ENCODE data around the gene RALGPS1.

The RALGPS1 gene

DNA sequence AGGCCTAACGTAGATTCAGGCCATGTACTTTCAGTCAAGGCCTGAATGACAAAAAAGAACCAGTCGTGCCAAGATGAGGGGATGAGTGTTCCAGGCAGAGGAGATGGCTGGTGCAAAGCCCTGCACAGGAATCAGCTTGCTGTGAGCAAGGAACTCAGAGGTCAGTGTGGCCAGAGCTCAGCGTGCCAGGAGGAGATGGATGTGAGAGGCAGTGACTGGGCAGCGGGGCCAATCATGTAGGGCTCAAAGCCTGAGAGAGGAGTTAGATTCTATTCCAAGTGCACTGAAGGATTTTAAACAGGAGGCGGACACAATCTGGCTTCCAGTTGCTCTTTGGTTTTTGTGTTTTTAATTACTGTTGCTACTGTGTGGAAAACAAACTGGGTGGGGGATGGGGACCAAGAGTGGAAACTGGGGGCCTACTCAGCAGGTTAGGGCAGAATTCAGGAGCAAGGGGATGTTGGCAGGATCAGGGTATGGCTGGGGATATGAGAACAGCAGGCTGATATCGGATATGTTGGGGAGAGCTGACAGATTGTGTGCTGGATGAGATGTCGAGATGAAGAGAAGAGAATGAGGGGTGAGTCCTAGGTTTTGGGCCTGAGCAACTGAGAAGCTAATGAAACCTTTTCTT is 143.5 kb downstream of the RALGPS1 start:
- no peak for DNase-seq

GRCh38 chr9:127058645-127059021 is 144.1 kb downstream of the RALGPS1 start:
- DNase-seq: no peak

DNA sequence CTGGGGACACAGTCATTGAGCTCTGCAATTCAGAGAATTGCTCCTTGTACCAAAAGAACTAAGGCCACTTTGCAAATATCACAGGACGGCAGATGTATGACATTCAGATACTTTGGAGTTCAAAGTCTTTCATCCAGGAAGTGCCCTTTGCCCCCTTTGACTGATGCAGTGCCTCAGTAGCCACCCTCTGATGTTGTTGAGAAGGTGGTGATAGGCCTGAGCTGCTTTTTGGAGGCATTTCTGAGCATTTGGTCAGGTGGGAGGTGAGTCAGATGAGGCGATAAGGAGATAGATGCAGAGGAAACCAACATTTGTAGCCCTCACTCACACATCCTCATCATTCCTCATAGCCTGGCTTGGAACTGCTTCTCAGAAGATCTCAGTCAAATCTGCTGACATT is 144.4 kb downstream of the RALGPS1 start:
- no peak for DNase-seq

DNA sequence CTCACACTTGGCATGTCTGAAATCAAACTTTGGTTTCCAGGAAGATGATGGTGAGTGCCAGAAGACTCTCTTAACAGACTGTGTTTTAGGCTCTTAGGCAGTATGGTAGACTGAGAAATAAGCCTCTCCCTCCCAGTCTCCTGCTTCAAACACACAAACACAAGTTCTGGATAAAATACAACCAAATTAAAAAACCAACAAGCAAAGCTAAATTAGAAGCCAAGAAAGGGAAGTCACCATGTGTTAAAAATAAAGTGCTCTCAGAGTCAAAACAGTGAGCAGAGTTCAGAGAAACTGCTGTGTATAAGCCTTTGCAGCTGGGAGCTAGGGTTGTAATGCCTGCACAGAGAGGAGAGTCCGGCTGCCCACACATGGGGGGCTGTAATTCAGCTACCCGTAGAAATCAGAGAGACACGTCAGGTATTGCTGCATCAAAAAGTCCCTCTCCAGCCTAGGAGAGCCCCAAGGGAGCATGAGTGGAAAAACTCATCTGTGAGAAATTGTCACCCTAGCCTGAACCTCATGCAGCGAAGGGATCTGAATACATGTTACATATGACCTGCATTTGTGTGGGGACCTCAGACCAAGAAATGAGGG is 145.3 kb downstream of the RALGPS1 start:
- DNase-seq: no peak

GRCh38 chr9:127061411-127061810 is 146.8 kb downstream of the RALGPS1 start:
- no peak for DNase-seq

DNA sequence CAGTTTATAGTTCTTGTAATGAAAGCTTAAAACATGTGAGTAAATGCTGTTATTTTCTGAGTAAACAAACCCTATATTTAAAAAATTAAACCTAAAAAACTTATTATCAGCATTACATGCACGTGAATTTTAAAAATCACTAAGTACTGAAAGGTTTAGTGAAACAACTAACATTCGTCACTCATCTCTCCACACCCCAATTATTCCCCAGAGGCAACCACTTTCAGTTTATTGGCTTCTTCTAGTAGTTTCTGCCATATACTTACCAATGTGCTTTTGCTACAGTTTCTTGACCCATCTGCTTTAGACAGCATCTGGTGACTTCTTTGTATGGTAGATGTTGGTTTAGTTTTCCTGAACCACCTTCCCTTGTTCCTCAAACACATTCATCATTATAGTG is 149.8 kb downstream of the RALGPS1 start:
- DNase-seq: no peak

DNA sequence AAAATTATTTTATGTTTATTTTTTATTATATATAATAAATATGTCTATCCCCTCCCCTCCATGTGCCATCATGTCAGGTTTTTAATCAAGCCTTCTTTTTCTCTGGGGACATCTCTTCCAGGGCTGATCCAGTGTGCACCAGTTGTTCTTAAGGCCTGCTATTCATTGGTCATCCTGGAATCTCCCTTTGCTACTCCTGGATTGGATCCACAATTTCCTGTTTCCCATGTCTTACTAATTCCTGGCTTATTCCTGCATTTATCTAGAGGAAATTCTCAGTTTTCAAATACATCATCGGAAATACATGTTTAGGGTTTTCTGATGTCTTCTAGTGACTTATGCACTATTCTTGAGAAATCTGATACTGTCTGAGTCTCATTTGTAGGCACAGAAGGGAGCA is 151.0 kb downstream of the RALGPS1 start:
- DNase-seq: no peak

DNA sequence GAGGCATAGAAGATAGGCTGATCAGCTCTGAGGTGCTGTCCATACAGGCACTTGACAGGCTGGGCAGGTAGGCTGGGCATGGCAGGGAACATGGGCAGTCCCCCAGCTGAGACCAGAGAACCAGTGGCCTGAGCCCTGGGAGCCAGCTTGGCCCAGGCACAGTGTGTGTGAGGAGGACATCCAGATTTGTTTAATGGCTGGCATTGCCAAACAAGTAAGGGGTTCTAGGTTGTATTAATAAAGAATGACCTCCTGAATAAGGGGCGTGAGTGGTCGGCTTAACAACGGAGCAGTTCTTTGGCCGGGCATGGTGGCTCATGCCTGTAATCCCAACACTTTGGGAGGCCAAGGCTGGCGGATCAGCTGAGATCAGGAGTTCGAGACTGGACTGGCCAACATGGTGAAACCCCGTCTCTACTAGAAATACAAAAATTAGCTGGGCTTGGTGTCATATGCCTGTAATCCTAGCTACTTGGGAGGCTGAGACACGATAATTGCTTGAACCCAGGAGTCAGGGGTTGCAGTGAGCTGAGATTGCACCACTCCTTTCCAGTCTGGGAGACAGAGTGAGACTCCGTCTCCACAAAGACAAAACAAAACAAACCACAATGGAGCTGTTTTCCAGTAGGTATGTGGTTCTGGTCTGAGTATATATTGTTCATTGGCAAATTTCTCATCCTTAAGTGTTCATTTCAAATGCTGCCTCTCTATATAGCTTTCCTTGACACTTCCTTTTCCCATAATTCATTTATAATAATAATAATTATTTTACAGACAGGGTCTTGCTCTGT is 151.7 kb downstream of the RALGPS1 start:
- DNase-seq: no peak

- DNase-seq: no peak
Measured at GRCh38 chr9:127066851-127067136, 152.2 kb downstream of the RALGPS1 start.

DNA sequence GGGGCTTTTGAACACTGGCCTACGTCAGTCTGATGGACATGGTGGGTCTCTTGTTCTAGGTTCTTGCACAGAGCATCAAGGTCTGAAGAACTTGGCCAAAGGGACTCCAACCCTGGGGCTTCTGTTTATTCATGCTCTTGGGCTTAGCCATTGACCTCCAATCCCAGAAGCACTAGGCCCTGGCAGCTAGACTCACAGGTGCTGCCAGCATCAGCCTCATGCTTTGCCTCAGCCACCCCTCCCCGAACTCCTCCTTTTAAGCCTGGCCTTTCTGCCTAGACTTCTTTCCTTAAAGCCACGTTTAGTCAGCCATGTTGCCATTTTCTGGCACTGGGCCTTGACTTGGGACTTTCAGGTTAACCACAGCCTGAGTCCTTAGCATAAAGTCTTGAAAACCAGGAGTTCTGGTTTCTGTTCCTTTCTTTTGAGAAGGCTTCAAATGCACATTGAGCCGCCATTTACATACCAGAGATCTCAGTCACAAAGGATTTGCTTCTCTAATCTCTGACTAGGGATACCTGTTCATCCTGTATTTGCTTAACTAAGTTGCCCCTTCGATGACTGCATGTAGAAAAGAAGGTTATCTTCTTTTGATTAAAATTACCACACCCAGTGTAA is 153.1 kb downstream of the RALGPS1 start:
- DNase-seq: no peak

GRCh38 chr9:127074561-127075548 is 160.3 kb downstream of the RALGPS1 start:
- DNase-seq: no peak

GRCh38 chr9:127075624-127076372 is 161.2 kb downstream of the RALGPS1 start:
- DNase-seq: no peak

DNA sequence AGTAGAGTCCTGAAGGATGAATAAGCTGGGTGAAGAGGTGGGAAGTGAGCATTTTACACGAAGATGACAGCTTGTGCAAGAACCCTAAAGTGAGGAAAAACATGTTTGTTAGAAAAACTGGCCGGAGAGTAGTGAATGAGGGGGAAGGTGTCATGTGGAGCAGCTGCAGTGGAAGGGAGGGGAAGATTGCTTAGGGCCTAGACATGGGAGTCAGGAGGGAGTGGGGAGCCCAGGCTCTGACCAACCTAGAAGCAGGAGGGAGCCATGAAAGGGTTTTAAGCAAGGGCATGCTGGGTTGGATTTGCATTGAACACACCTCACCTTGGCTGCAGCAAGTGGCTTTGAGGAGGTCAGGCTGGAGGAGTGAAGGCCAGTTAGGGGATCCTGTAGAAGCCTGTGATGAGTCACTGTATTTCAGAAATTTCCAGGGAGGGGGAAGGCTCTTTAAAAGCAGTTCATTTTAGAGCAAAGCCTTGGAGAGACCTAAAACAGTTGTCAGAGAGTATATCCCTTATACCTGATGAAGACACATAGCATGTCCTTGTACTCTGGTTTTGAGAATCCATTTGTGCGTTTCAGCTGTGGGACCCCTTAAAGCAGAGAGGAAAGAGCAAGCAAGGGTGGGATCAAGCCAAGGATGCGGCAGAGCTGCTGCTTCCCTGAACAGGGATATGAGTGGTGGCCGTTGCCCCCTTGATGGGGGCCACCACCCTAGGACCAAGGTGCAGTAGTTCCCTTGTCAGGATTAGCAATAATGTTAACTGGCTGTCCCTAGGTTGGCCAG is 162.5 kb downstream of the RALGPS1 start:
- no peak for DNase-seq

DNA sequence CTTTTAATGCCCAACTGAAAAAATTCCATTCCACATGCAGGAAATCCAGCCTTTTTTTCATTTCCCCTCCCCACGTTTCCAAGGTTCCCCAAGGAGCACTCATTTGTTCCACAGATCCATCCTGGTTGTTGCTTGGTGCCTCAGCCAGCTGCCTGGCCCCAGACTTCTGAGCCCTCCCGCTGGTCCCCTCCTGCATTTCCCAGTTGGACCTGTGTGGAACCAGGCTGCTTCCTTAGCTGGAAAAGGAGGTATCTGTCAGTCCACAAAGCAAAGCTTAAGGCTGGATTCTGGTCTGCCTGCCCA is 163.0 kb downstream of the RALGPS1 start:
- DNase-seq: no peak

GRCh38 chr9:127078336-127078735 is 163.8 kb downstream of the RALGPS1 start:
- DNase-seq: no peak

GRCh38 chr9:127078988-127079387 is 164.4 kb downstream of the RALGPS1 start:
- no peak for DNase-seq

DNA sequence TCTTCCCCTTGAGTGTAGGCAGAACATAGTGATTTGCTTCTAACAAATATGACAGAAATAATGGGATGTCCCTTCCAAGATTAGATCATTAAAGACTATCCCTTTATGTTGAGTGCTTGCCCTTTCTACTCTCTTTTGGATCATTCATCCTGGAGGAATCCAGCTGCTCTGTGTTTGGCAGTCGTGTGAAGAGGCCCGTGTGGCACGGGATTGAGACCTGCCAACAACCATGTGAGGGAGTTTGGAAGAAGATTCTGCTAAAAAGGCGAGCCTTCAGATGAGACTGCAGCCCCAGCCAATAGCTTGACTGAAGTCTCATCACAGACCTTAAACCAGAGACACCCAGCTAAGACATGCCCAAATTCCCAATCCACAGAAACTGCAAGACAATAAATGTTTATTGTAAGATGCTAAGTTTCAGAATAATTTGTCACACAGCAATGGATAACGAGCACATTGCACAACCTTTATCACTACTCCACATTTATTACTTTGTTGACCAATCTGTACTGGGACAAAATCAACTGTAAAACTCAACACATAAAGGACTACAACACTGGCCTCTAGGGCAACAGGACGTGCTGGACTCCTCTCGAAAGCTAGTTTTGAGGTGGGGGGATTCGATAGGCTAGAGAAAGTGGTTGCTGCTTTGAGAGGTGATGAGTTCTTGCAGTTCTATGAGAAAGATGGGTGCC is 165.0 kb downstream of the RALGPS1 start:
- no peak for DNase-seq

GRCh38 chr9:127081250-127082185 is 166.9 kb downstream of the RALGPS1 start:
- DNase-seq: no peak

- no peak for DNase-seq
Measured at GRCh38 chr9:127083138-127083980, 168.8 kb downstream of the RALGPS1 start.

Measured in NCI-H2081 treated with DMSO at 0.1 percent for 48 hours (cell line).